Omental fat pad (tissue), 4 donors: ENCODE measurements around the gene PDZRN4. TPM values are rescaled to one million over a fixed set of nuclear protein-coding genes. Genes with fewer than 3 reads are reported as not detected.
"Not testable (repeated sequence)": the region's sequence is repeated elsewhere in the genome, so short reads cannot be mapped to it uniquely, and the experiment has no call there.

ENCODE experiments used
- ATAC-seq: fragments of 150-250 bp; one replicate; pipeline ENCODE4 v1.9.1; 2016; ENCODE audit warnings: mild to moderate bottlenecking, moderate library complexity; ENCODE audit not compliant: low FRiP score
- DNase-seq: peaks from one replicate; pipeline ENCODE4 v3.0.0-alpha.2; 2019; ENCODE audit warnings: low spot score
- total RNA-seq, 4 donors: library from RNA; depleted of rRNA; stranded (reverse); fragments of >200 nt; gene quantifications; one replicate each; pipeline ENCODE4 v1.1.0, GENCODE V29; 2016
- TF ChIP-seq, protein P1 (sequence below), 3 donors: fragments of 450-650 bp; IDR thresholded peaks; one replicate each; pipeline ENCODE4 v1.5.1; 2016 to 2017; ENCODE audit warnings: antibody characterized with exemption in 3 of 3, mild to moderate bottlenecking in 3 of 3, moderate library complexity in 2 of 3

PDZRN4 gene
- total RNA-seq, 4 donors from 2014 or later = 1.0 to 9.7 (median 4.3) TPM

DNA sequence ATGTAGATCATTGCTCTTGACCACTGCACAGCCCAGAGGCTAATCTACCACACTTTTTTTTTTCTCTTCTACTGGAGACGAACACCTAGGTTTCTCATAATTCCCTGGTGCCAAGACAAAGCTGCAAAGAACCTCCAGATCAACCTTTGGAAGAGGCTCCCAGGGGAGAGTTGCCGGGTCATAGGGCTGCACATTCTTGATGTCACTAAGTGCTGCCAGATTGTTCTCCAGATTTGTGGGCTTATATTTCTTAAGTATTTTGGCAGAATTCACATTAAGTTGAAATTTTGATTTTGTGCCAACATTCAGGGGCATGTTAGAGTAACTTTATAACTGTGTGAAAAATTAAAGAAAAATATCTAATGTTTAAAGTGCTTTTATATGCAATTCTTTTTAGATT lies 13.5 kb upstream of the PDZRN4 start:
- no peak for DNase-seq
- TF ChIP-seq, protein P1, sequence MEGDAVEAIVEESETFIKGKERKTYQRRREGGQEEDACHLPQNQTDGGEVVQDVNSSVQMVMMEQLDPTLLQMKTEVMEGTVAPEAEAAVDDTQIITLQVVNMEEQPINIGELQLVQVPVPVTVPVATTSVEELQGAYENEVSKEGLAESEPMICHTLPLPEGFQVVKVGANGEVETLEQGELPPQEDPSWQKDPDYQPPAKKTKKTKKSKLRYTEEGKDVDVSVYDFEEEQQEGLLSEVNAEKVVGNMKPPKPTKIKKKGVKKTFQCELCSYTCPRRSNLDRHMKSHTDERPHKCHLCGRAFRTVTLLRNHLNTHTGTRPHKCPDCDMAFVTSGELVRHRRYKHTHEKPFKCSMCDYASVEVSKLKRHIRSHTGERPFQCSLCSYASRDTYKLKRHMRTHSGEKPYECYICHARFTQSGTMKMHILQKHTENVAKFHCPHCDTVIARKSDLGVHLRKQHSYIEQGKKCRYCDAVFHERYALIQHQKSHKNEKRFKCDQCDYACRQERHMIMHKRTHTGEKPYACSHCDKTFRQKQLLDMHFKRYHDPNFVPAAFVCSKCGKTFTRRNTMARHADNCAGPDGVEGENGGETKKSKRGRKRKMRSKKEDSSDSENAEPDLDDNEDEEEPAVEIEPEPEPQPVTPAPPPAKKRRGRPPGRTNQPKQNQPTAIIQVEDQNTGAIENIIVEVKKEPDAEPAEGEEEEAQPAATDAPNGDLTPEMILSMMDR (IDR thresholded peaks at IDR 0.05) = no peak
- ATAC-seq = no peak

DNA sequence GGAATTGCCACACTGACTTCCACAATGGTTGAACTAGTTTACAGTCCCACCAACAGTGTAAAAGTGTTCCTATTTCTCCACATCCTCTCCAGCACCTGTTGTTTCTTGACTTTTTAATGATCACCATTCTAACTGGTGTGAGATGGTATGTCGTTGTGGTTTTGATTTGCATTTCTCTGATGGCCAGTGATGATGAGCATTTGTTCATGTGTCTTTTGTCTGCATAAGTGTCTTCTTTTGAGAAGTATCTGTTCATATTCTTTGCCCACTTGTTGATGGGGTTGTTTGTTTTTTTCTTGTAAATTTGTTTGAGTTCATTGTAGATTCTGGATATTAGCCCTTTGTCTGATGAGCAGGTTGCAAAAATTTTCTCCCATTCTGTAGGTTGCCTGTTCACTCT lies 8.6 kb upstream of the PDZRN4 start:
- DNase-seq, ATAC-seq: not testable (repeated sequence)

DNA sequence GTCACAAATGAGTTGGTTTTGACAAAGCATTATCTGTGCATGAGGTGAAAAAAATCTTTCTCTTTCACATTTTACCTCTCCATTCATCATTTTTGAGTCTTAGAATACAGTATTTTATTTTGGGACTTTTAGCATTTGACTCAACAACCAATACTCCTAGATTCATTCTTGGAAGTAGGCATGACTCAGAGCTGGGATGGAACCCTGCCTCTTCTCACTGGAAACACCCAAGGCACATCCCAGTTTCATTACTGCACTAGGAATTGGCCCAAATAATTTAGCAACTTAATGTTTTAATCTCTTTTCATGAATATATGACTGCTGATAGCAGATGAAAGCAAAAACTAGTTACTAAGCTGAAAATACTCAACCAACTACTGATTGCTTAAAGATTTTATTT lies 3.3 kb upstream of the PDZRN4 start:
- TF ChIP-seq, protein P1 (IDR thresholded peaks at IDR 0.05) = no peak
- no peak for DNase-seq
- peak; percentile 80 for ATAC-seq

DNA sequence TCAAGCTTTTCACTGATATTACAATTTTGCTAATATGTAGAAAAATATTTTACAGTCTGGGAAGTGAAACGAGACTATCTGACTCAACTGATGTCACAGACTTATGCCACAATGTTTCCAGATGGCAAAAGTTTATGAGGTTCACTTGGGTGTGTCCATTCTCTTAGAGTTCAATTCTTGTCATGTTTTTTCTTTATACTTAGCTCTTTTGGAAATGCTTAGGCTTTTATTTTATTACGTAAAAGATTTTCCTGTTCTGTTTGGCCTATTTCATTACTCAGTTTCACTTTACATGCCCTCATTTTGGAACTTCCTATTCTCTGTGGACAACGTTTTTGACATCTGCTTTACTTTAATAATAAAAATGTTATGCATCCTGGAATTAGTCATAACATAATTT lies 2.1 kb upstream of the PDZRN4 start:
- no peak for DNase-seq
- TF ChIP-seq, protein P1 (IDR thresholded peaks at IDR 0.05) = no peak
- no peak for ATAC-seq

DNA sequence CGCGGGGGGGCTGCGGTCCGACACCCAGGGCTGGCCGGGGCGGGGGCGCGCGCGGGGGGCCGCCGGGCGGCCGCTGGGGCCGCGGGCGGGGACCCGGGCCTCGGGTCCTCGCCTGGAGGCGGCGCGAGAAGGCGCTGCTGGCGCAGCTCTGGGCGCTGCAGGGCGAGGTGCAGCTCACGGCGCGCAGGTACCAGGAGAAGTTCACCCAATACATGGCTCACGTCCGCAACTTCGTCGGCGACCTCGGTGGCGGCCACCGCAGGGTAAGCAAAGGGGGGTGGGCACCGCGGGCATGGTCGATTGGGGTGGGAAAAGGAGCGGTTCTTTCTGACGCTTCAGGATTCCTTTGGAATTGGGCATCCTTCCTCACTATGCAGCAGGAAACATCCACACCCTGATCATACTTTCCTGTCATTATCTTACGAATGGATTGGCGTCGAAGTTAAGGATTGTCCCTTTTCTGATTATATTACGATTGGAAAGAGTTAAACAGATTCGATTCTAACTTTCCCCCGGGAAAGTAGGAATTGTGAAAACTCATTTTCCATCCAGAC lies 798 bp downstream of the PDZRN4 start:
- TF ChIP-seq, protein P1 (IDR thresholded peaks at IDR 0.05) = no peak
- peak; percentile 32 for ATAC-seq
- no peak for DNase-seq

DNA sequence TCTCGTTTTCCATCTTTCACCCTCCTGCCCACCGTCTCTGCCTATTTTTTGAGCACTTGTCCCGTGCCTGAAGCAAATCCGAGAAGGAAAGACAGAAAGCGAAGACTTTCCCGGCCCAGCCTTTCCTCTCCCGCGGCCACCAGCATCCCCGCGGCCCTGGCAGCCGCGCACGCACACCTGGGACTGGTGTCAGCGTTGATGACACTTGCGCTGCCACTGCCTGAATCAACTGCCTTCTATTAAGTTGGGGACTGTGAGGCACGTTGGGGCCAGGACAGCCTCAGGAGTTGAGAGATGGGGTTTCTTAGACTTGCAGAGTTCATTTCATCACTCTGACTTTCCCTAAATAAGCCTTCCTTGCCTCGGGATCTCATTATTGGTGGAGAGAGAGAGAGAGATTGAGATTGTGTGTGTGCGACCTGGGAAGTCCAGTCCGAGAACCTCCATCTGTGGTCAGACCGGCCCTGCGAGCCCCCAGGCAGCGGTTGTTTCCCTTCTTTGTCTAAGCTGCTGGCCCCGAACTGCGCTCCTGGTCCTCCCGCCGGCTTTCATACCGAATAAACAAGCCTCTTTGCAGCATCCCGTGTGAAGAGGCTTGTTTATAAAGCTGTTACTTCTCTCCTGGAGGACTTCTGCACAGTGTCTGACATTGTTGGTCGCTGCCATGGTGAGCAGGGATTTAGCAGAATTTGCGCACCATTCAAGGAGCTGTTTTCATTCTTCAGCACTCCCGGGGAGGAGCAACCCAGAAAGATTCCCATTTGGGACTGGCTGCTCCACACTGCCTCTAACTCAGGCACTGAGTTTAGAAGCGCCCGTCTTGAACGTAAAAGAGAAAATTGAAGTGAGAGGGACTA lies 1.5 kb downstream of the PDZRN4 start:
- peak; percentile 19 for ATAC-seq
- TF ChIP-seq, protein P1 (IDR thresholded peaks at IDR 0.05) = no peak
- no peak for DNase-seq

DNA sequence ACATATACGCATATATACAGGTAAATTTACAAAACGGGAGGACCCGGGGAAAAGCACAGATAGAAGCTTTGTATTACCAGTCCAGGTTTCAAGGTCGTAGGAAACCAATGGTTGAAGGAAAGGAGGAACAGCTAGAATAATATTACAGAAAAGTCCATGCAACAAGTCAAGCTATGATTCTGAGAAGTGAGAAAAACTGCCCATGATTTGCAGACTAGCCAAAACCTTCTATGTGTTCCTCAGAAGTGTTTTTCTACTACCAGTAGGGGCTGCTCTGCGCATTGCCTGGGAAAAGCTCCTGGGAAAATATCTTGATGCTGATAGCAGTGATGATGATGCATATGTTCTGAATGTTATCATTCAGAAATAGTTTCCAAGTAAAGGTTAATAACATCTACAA lies 2.2 kb downstream of the PDZRN4 start:
- no peak for DNase-seq
- TF ChIP-seq, protein P1 (IDR thresholded peaks at IDR 0.05) = no peak
- peak; percentile 60 for ATAC-seq

DNA sequence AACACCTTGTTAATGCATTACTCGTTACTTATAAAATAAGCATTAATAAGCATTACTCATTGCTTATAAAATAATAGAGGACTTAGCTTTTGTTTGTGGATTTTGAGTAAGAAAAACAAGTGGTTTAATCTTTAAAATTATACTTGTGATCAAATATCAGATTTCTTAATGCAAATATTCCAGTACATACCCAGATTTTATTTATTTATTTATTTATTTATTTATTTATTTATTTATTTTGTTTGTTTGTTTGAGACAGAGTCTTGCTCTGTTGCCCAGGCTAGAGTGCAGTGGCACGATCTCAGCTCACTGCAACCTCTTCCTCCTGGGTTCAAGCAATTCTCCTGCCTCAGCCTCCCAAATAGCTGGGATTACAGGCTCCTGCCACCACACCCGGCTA lies 3.4 kb downstream of the PDZRN4 start:
- ATAC-seq, DNase-seq: not testable (repeated sequence)
